Activated CD4-positive, alpha-beta T cell treated with anti-CD3 and anti-CD28 coated beads, Interleukin-2, Interleukin-6, amounts not matched to agents 100 ng/mL and 50 ng/mL, durations not matched to agents 16 hours and 8 hours (primary cell): ENCODE results near the gene SIPA1L2.

ENCODE experiments used
- DNase-seq: peaks from one replicate; pipeline ENCODE4 v3.0.0-alpha.2; 2020

The SIPA1L2 gene, protein sequence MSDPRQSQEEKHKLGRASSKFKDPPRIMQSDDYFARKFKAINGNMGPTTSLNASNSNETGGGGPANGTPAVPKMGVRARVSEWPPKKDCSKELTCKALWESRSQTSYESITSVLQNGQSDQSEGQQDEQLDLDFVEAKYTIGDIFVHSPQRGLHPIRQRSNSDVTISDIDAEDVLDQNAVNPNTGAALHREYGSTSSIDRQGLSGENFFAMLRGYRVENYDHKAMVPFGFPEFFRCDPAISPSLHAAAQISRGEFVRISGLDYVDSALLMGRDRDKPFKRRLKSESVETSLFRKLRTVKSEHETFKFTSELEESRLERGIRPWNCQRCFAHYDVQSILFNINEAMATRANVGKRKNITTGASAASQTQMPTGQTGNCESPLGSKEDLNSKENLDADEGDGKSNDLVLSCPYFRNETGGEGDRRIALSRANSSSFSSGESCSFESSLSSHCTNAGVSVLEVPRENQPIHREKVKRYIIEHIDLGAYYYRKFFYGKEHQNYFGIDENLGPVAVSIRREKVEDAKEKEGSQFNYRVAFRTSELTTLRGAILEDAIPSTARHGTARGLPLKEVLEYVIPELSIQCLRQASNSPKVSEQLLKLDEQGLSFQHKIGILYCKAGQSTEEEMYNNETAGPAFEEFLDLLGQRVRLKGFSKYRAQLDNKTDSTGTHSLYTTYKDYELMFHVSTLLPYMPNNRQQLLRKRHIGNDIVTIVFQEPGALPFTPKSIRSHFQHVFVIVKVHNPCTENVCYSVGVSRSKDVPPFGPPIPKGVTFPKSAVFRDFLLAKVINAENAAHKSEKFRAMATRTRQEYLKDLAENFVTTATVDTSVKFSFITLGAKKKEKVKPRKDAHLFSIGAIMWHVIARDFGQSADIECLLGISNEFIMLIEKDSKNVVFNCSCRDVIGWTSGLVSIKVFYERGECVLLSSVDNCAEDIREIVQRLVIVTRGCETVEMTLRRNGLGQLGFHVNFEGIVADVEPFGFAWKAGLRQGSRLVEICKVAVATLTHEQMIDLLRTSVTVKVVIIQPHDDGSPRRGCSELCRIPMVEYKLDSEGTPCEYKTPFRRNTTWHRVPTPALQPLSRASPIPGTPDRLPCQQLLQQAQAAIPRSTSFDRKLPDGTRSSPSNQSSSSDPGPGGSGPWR (N-terminal part only)

GRCh38 chr1:232630047-232630893 lies at the start of gene SIPA1L2:
Gene SIPA1L2 (minus strand): TSS chr1:232630133. CDS start chr1:232515339, 114,794 bp downstream.
- DNase-seq = peak; percentile 92

DNA sequence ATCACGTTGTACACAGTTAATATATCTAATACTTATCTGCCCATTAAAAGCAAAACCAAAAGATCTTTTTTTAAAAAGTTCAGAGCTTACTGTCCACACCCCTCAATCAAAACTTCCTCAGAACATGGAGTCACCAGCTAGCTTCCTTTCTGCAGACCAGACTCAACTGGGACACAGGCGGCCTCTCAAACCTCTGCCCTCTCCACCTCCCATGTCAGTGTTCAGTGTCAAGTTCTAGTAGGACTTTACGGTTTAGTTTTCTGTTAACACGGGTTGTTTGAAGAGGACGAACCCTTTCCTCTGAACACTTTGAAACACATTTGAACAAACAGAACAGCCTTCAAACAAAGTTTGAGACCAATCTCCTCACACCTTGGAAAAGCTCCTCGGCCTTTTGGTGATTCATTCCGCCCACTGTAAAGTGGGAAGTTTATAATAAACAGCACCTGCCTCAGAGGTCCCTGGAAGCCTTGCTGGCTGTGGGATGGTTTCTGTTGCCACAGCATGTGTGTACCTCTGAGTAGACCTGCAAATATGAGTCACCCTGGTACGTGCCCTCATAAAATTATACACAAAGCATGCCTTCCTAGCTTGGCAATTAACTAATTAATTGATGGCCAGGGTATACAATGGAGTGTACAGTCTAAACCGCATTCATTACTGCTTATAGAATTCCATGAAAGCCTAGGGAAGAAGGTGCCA lies 48.4 kb upstream of the SIPA1L2 start:
- no peak for DNase-seq

GRCh38 chr1:232676307-232676706 lies 46.4 kb upstream of the SIPA1L2 start:
- peak; percentile 7 for DNase-seq

- DNase-seq = no peak
Measured at GRCh38 chr1:232675898-232676297, 46.0 kb upstream of the SIPA1L2 start.

- DNase-seq = no peak
Measured at GRCh38 chr1:232675260-232675659, 45.3 kb upstream of the SIPA1L2 start.

- DNase-seq = no peak
Measured at GRCh38 chr1:232673256-232673655, 43.3 kb upstream of the SIPA1L2 start.

- no peak for DNase-seq
Measured at GRCh38 chr1:232669981-232670747, 40.2 kb upstream of the SIPA1L2 start.

- DNase-seq = no peak
Measured at GRCh38 chr1:232667778-232668165, 37.8 kb upstream of the SIPA1L2 start.

GRCh38 chr1:232667094-232667777 lies 37.3 kb upstream of the SIPA1L2 start:
- no peak for DNase-seq

- no peak for DNase-seq
Measured at GRCh38 chr1:232664844-232665777, 35.2 kb upstream of the SIPA1L2 start.

DNA sequence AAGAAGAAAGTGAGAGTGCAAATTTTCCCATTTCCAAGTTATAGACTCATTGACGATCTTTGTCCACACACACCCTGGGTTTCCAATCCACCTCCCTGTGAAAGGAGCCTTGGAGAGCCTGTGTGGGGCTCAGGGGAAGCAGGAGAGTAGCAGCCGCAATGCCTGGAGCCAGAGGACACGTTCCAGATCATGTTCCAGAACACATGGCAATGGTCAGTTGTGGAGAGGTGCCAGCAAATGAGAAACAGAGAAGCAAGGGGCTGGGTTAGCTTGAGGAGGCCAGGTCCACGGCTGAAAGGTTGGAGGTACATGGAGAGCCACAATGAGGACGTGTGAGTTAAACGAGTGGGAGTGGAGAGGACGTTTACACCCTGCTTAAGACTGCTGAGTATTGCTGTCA lies 33.0 kb upstream of the SIPA1L2 start:
- DNase-seq = no peak

DNA sequence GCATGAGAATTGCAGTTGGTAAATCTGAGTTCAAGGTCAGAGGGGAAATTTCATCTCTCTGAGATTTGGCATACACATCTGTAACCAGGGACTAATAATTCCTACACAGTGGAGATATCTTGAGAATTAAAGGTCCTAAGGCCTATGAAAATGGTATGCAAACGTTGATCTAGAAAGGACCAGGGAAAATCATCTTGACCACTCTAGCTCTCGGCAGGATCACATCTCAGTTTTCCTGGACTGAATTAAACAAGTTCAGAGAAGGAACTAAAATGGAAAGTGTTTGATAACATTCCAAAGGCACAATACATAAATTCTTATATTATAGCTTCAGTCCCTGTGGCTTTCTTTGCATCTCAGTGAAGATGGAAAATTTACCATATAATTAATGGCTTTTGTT lies 28.5 kb upstream of the SIPA1L2 start:
- no peak for DNase-seq

- no peak for DNase-seq
Measured at GRCh38 chr1:232657426-232658005, 27.6 kb upstream of the SIPA1L2 start.

DNA sequence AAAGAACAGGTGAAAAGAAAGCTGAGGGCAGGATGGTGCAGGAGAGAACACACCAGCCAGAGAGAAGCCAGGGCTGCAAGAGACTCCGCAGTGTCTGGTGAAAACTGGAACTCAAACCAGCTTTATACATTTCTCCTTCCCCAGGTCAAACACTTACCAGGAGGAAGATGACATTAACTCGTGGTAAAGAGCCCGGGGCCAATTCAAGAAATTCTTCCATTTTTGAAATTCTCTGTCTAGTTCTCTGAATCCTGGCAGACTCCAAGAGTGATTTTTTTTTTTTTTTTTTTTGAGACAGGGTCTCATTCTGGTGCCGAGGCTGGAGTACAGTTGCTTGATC lies 25.8 kb upstream of the SIPA1L2 start:
- DNase-seq = no peak

GRCh38 chr1:232655028-232655745 lies 25.3 kb upstream of the SIPA1L2 start:
- no peak for DNase-seq

- DNase-seq = no peak
Measured at GRCh38 chr1:232653789-232654188, 23.9 kb upstream of the SIPA1L2 start.

DNA sequence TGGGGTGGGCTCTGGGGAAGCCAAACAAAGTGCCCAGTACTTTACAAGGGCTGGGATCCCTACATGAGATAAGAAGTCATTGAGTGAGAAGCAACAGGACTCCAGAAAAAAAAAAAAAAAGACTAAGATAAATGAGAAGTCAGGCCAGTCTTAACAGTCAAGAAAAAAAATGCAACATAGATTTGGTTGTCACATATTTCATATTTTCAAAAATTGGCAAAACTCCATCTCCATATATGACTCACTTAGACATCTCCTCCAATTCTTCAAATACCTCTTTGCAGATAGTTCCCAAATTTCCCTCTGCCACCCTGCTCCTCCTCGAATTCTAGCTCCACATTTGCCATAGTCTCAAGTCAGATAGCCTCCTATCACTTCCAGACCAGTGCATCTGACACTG lies 20.9 kb upstream of the SIPA1L2 start:
- DNase-seq = no peak

GRCh38 chr1:232650418-232650817 lies 20.5 kb upstream of the SIPA1L2 start:
- DNase-seq = no peak
